Effector memory CD8-positive, alpha-beta T cell (primary cell): ENCODE data around the gene LENG1.
A peak's percentile ranks its signal among the peaks of the same experiment; 100 is the strongest.
"Not testable (repeated sequence)": the region's sequence is repeated elsewhere in the genome, so short reads cannot be mapped to it uniquely, and the experiment has no call there.

Experiments
- ATAC-seq: fragments of 150-1000 bp; cut with Tn5 transposase; replicated peaks from 2 replicates; pipeline ENCODE4 v1.10.0; 2021; ENCODE audit warnings: mild to moderate bottlenecking, moderate library complexity
- DNase-seq, 3 experiments: peaks; one replicate each; pipeline ENCODE4 v3.0.0; 2021
- H3K27ac Mint-ChIP-seq, 2 donors: one replicate each; pipeline ENCODE4 v1.8.0; 2022; ENCODE audit warnings: mild to moderate bottlenecking in 2 of 2, mixed read lengths in 2 of 2, moderate library complexity in 2 of 2
- H3K27me3 Mint-ChIP-seq, 2 donors: one replicate each; pipeline ENCODE4 v1.8.0; 2022; ENCODE audit warnings: mixed read lengths in 2 of 2
- H3K36me3 Mint-ChIP-seq: one replicate; pipeline ENCODE4 v1.8.0; 2022; ENCODE audit warnings: mild to moderate bottlenecking, moderate library complexity, mixed read lengths; ENCODE audit not compliant: insufficient read depth
- H3K4me1 Mint-ChIP-seq, 2 donors: one replicate each; pipeline ENCODE4 v1.8.0; 2022; ENCODE audit warnings: low read depth in 2 of 2, mixed read lengths in 2 of 2
- H3K4me3 Mint-ChIP-seq, 2 donors: one replicate each; pipeline ENCODE4 v1.8.0; 2022; ENCODE audit warnings: mild to moderate bottlenecking in 2 of 2, mixed read lengths in 2 of 2, moderate library complexity in 2 of 2
- H3K9me3 Mint-ChIP-seq, 2 donors: one replicate each; pipeline ENCODE4 v1.8.0; 2022; ENCODE audit warnings: mixed read lengths in 2 of 2

The LENG1 gene

DNA sequence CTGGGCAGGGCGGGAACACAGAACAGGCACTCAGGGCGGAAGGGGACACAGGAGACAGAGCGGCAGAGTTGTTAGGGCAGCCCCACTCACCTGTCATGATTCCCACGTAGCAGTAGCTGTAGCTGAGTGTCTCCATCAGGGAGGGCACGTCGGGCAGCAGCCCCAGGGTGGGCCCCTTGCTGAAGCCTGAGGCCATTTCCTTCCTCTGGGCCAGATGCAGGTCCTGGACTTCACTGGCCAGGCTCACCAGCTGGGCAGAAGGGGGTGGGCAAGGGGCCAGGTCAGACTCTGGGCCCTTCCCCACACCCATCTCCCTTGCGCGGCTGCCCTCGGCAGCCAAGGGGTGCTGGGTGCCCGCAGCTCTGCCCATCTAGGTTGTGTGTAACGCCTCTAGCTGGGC, 23.9 kb upstream of the LENG1 start:
- ATAC-seq, result no peak
- peaks cover 9 to 14% of the 10 kb centered on the region in 2 donors for H3K4me1 Mint-ChIP-seq
- H3K27me3 Mint-ChIP-seq, result no peaks in the 10 kb centered on the region
- no peak overlapping the region for H3K27ac Mint-ChIP-seq
- H3K36me3 Mint-ChIP-seq, result peaks cover 9% of the 10 kb centered on the region
- no peaks in the 10 kb centered on the region for H3K9me3 Mint-ChIP-seq
- DNase-seq, result no peak
- H3K4me3 Mint-ChIP-seq, result no peak overlapping the region

DNA sequence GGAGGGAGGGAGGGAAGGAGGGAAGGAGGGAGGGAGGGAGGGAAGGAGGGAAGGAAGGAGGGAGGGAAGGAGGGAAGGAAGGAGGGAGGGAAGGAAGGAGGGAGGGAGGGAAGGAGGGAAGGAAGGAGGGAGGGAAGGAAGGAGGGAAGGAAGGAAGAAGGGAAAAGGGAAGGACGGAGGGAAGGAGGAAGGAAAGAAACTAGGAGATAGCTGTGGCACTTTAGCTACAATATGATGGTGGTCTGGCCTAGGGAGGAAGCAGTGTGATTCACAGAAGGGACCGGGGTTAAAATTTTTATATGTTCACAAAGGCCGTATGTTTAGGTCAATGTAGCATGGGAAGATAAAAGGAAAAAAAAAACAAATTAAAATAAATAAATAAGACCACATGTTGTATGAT, 22.4 kb upstream of the LENG1 start:
- H3K9me3 Mint-ChIP-seq, H3K36me3 Mint-ChIP-seq, H3K27me3 Mint-ChIP-seq, DNase-seq, ATAC-seq, H3K4me3 Mint-ChIP-seq, H3K4me1 Mint-ChIP-seq, H3K27ac Mint-ChIP-seq: not testable (repeated sequence)

DNA sequence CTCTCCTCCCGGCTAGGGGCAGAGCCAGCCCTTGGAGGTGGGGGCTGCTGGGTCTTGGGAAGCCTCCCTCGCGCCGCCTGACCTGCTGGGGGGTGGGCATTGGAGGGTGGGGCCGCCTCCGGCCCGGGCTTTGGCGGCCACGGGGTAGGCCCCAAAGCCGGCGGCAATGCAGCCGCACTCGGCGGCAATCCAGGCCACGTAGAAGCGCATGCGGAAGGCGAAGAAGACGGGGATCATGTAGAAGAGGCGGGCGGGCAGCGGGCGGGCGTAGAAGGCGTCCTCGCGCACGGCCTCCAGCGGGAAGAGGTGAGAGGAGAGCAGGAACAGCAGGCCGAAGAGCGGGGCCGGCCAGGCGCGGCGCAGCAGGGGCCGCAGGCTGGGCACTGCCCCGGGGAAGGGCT, 21.2 kb upstream of the LENG1 start:
- Mint-ChIP-seq H3K9me3 (no peaks in the 10 kb centered on the region), H3K4me3 (no peak overlapping the region), H3K27ac (no peak overlapping the region), H3K27me3 (no peaks in the 10 kb centered on the region), H3K36me3 (peaks cover 8% of the 10 kb centered on the region), H3K4me1 (peaks cover 0 to 5% of the 10 kb centered on the region in 2 donors)
- DNase-seq, result no peak
- no peak for ATAC-seq

DNA sequence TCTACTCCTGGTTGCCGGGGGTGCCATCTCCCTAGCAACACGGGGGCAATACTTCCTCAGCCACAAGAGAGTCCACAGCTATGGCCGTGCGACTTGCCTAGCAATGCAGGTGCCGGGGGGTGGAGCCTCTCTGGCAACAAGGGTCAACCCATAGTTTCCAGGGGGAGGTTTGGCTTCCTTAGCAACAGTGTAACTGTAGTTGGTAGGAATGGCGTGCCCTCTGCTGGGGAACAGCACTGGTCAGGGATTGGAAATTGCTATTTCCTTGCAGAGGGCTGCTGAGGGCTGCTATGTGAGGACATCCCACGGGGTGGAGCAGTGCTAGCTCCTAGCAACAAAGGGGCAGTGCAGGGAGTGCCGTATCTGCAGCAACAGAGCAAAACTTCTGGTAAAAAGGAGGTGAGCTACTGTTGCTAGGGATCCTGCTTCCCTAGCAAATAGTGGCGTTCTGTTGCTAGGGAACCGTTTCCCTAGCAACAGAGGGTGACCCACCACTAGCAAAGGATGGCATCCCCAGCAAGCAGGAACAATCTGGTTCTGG, 20.5 kb upstream of the LENG1 start:
- Mint-ChIP-seq H3K4me1 (no peaks in the 10 kb centered on the region), H3K36me3 (peaks cover 6% of the 10 kb centered on the region), H3K4me3 (no peak overlapping the region), H3K9me3 (no peaks in the 10 kb centered on the region), H3K27ac (no peak overlapping the region), H3K27me3 (no peaks in the 10 kb centered on the region)
- DNase-seq (no peak), ATAC-seq (no peak)

DNA sequence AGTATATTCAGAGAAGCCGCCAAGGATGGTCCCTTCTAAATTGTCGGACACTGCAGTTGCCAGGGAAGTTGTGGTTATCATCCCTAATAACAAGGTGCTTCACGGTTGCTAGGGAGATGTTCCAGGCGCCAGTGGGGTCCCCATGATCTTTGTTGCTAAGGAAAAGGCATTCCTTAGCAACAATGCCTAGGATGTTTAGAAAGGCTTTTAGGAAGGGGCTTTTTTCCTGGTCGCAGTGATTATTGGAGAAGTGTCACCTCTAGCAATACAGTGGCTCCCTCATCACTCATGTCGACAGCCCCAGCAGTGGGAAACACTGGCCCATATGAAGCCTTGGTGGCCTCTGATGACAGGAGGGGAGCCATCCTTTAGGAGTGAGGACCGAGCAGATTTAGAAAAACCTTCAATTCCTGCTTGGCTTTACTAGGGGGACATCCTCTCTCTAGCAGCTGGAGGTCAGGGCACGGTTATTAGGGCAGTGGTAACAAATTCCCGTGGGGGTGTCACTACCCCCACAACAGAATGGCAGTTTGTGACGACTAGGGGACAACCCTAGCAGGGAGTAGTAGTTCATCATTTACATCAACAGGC, 19.8 kb upstream of the LENG1 start:
- H3K27me3 Mint-ChIP-seq, result no peaks in the 10 kb centered on the region
- no peaks in the 10 kb centered on the region for H3K4me1 Mint-ChIP-seq
- DNase-seq (no peak), ATAC-seq (no peak)
- no peak overlapping the region for H3K27ac Mint-ChIP-seq
- H3K9me3 Mint-ChIP-seq, result no peaks in the 10 kb centered on the region
- H3K36me3 Mint-ChIP-seq, result peaks cover 3% of the 10 kb centered on the region
- H3K4me3 Mint-ChIP-seq, result no peak overlapping the region

DNA sequence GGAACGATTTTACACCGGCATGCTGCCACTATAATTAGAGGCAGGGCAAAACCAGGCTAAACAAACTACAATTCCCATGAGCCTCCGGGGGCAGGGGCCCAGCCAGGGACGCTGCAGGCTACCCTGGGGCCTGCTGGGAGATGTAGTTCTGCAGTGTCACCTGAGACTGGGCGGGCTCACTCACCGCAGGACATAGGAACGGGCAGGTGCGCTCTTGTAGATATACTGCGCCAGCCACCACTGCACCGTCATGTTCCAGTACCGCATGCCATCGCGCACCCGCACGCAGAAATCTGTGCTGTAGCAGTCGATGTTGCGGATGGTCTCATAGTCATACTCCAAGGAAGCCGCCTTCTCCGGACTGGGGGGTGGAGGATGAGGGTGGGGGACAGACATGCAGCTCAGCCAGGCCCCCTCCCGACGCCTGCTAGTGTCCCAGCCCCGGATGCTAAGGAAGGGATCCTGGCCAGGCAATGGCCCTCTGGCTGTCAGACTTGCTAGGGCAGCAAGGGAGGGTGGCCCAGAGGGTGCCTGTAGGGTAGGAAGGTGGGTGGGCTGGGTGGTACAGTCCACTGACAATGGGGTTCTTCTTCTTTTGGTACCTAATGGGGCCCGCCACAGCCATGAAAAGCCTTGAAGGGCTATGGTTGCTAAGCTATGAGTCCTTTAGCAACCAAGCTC, 19.2 kb upstream of the LENG1 start:
- no peak overlapping the region for H3K27ac Mint-ChIP-seq
- DNase-seq (peak in 1 of 3 experiments; percentile 43), ATAC-seq (peak; percentile 91)
- H3K9me3 Mint-ChIP-seq, result no peaks in the 10 kb centered on the region
- no peaks in the 10 kb centered on the region for H3K4me1 Mint-ChIP-seq
- no peak overlapping the region for H3K4me3 Mint-ChIP-seq
- peaks cover 3% of the 10 kb centered on the region for H3K36me3 Mint-ChIP-seq
- H3K27me3 Mint-ChIP-seq, result no peaks in the 10 kb centered on the region

DNA sequence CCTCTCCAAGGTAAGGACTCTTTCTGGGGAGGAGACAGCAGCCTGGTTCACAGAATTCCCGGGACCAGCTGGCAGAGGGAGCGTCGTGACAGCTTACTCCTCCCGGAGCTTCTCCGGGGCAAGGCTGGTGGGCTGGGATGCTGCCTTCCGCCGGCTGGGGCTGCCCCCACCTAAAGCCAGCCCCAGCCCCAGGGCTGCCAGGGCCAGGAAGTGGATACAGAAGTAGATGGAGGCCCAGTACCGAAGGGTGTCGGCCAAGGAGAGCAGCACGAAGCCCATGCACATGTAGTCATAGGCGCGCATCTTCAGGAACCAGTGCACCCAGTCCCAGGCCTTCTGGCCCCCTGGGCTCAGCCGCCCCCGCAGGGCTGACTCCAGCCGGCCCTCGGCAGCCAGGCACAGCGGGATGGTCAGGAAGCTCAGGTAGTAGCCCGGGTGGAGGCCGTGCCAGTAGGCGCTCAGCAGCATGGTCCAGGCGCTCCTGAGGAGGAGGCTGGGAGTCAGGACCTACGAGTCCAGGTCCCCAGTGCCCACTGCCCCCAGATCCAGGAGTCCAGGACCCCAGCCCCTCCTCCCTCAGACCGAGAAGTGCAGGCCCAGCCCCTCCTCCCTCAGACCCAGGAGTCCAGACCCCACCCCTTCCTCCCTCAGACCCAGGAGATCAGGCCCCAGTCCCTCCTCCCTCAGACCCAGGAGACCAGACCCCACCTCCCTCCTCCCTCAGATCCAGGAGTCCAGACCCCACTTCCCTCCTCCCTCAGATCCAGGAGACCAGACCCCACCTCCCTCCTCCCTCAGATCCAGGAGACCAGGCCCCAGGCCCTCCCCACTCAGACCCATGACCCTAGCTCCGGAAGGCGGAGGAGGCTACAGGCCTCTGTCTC, 14.7 kb upstream of the LENG1 start:
- no peaks in the 10 kb centered on the region for H3K27me3 Mint-ChIP-seq
- DNase-seq (no peak), ATAC-seq (no peak)
- no peak overlapping the region for H3K4me3 Mint-ChIP-seq
- peaks cover 2 to 4% of the 10 kb centered on the region in 2 donors for H3K4me1 Mint-ChIP-seq
- no peaks in the 10 kb centered on the region for H3K9me3 Mint-ChIP-seq
- H3K27ac Mint-ChIP-seq, result peak overlapping the region in 1 of 2 donors; percentile 51
- H3K36me3 Mint-ChIP-seq, result no peaks in the 10 kb centered on the region

DNA sequence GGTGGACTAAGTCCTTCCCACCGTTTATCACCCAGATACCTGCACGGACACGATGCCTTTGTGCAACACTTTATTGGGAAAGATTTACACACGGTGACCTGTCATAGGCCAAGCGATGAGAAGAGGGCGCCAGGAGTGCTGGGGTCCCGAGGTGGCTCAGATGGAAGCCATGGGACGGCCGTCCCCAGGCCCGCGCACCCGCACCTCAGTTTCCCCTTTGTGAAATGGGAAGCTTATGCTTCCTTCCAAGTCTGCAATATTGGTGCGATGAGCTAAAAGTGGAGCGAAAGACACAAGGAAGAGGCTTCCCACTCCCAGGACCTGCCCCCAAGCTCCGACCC, 13.8 kb upstream of the LENG1 start:
- no peak for DNase-seq
- H3K4me1 Mint-ChIP-seq, result peaks cover 3 to 6% of the 10 kb centered on the region in 2 donors
- H3K27ac Mint-ChIP-seq, result no peak overlapping the region
- H3K4me3 Mint-ChIP-seq, result no peak overlapping the region
- no peaks in the 10 kb centered on the region for H3K27me3 Mint-ChIP-seq
- H3K9me3 Mint-ChIP-seq, result no peaks in the 10 kb centered on the region
- H3K36me3 Mint-ChIP-seq, result no peaks in the 10 kb centered on the region
- no peak for ATAC-seq

DNA sequence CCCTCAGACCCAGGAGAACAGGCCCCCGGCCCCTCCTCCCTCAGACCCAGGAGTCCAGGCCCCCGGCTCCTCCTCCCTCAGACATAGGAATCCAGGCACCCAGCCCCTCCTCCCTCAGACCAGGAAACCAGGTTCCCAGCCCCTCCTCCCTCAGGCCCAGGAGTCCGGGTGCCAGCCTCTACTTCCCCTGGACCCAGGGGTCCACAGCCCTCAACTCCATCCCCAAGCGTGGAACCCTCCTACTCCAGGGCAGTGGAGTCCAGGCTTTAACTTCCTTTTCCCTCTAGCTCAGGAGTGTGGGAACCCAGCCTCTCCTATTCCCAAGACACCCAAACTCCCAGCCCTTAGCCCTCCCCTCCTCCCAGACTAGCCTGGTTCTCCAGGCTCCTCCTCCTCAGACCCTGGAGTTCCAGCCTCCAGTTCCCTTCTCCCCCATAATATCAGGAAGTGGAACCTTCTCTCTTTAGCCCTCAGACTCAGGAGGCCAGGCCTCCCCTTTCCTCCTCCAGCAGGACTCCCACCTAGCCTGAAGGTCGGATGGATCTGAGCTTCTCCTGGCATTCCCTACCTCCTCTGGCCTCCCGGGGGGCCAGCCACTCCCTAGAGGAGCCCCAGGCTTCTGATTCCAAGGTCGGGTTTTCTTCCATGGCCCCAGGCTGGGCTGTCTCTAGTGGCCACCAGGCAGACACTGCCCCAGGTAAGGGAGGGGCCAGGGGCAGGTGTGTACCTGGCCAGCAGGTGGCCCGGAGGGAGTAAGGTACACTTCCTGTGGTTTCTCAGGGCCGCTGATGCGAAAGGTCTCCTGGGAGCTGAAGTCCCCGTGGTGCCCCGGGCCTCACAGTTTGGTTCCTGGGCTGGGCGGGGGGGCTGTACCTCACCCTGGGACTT, 13.2 kb upstream of the LENG1 start, which contains the start of gene TMC4:
Gene TMC4 (minus strand): TSS at position 690 of the 888 bp plus-strand sequence. CDS start 43 bp downstream, at position 647.
- ATAC-seq (peak; percentile 15), DNase-seq (no peak)
- no peaks in the 10 kb centered on the region for H3K9me3 Mint-ChIP-seq
- no peaks in the 10 kb centered on the region for H3K36me3 Mint-ChIP-seq
- H3K4me1 Mint-ChIP-seq, result peaks cover 7 to 10% of the 10 kb centered on the region in 2 donors
- H3K27ac Mint-ChIP-seq, result peak within 1 kb of the TSS in 1 of 2 donors; percentile 57
- no peaks in the 10 kb centered on the region for H3K27me3 Mint-ChIP-seq
- no peak within 1 kb of the TSS for H3K4me3 Mint-ChIP-seq

DNA sequence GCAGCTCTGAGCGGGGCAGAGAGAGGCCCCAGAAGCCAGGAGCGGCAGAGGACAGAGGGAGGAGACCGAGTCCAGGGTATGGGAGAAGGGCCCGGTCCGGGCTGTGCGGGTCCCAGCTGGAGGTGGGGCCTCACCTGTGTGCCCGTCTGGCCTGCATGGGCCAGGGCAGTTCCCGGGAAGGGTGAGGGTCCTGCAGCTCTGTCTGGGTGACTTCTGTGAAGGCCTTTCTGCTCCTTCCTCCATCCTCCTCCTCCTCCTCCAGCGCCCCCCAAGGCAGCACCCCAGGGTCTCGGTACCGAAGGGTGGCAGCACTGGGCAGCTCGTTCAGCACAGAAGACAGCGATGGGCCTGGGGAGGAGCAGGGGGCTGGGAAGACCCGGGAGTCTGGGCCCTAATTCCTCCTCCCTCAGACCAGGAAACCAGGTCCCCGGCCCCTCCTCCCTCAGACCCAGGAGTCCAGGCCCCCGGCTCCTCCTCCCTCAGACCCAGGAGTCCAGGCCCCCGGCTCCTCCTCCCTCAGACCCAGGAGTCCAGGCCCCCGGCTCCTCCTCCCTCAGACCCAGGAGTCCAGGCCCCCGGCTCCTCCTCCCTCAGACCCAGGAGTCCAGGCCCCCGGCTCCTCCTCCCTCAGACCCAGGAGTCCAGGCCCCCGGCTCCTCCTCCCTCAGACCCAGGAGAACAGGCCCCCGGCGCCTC, 12.4 kb upstream of the LENG1 start:
- H3K9me3 Mint-ChIP-seq, ATAC-seq, H3K27me3 Mint-ChIP-seq, DNase-seq, H3K36me3 Mint-ChIP-seq, H3K4me3 Mint-ChIP-seq: not testable (repeated sequence)
- Mint-ChIP-seq H3K27ac (peak overlapping the region in 1 of 2 donors; percentile 64), H3K4me1 (peaks cover 7 to 10% of the 10 kb centered on the region in 2 donors)

DNA sequence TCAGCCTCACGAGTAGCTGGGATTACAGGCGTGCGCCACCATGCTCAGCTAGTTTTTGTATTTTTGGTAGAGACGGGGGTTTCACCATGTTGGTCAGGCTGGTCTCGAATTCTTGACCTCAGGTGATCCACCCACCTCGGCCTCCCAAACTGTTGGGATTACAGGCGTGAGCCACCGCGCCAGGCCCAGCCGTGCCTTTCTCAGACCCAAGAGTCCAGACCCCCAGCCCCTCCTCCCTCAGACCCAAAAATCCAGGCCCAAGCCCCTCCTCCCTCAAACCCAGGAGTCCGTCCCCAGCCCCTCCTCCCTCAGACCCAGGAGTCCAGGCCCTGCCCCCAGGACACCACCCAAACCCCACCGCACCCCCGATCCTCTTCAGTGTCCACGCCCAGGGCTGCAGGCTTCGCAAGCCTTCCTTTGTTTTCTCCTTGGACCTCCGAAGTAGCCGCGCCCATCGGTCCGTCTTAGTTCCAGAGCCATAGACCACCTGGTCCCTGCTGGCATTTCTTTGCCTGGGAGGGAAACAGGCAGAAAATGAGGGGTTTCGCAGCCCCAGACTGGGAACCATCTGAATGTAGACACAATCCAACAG, 9.7 kb upstream of the LENG1 start:
- ATAC-seq (no peak), DNase-seq (no peak)
- H3K4me3 Mint-ChIP-seq, result no peak overlapping the region
- no peak overlapping the region for H3K27ac Mint-ChIP-seq
- no peaks in the 10 kb centered on the region for H3K36me3 Mint-ChIP-seq
- no peaks in the 10 kb centered on the region for H3K9me3 Mint-ChIP-seq
- H3K4me1 Mint-ChIP-seq, result peaks cover 13 to 17% of the 10 kb centered on the region in 2 donors
- H3K27me3 Mint-ChIP-seq, result no peaks in the 10 kb centered on the region
